Parathyroid adenoma (tissue), 2 donors: ENCODE data around the gene FAM193A.
"Not testable (repeated sequence)": the region's sequence is repeated elsewhere in the genome, so short reads cannot be mapped to it uniquely, and the experiment has no call there.

Source experiments
- H2AFZ ChIP-seq: fragments of 300-600 bp; sonication (generic); one replicate; pipeline ENCODE4 v1.7.0; 2017; ENCODE audit warnings: antibody characterized with exemption, mild to moderate bottlenecking
- H3K27ac ChIP-seq: fragments of 300-600 bp; sonication (generic); one replicate; pipeline ENCODE4 v1.7.0; 2017
- H3K27me3 ChIP-seq: fragments of 300-600 bp; sonication (generic); one replicate; pipeline ENCODE4 v1.7.0; 2017; ENCODE audit warnings: low read length; ENCODE audit not compliant: control insufficient read depth, insufficient read depth
- H3K36me3 ChIP-seq: fragments of 300-600 bp; sonication (generic); one replicate; pipeline ENCODE4 v1.7.0; 2017; ENCODE audit warnings: low read length; ENCODE audit not compliant: control insufficient read depth, insufficient read depth
- H3K4me1 ChIP-seq: fragments of 300-600 bp; sonication (generic); one replicate; pipeline ENCODE4 v1.7.0; 2017; ENCODE audit warnings: control low read depth
- H3K4me2 ChIP-seq: fragments of 300-600 bp; sonication (generic); one replicate; pipeline ENCODE4 v1.7.0; 2017; ENCODE audit warnings: low read length
- H3K4me3 ChIP-seq: fragments of 300-600 bp; sonication (generic); one replicate; pipeline ENCODE4 v1.7.0; 2017; ENCODE audit warnings: low read depth, low read length
- H3K79me2 ChIP-seq: fragments of 300-600 bp; sonication (generic); one replicate; pipeline ENCODE4 v1.7.0; 2017; ENCODE audit warnings: control low read depth
- H3K9ac ChIP-seq: fragments of 300-600 bp; sonication (generic); one replicate; pipeline ENCODE4 v1.7.0; 2017; ENCODE audit warnings: mild to moderate bottlenecking
- H3K9me3 ChIP-seq: fragments of 300-600 bp; sonication (generic); one replicate; pipeline ENCODE4 v1.7.0; 2017; ENCODE audit warnings: low read length; ENCODE audit not compliant: control insufficient read depth
- TF ChIP-seq, protein P1 (sequence below): fragments of 300-600 bp; sonication (generic); IDR thresholded peaks from one replicate; pipeline ENCODE4 v1.7.0; 2017; ENCODE audit warnings: antibody characterized with exemption, mild to moderate bottlenecking
- donor health status: primary hyperparathyroidism.

The FAM193A gene

DNA sequence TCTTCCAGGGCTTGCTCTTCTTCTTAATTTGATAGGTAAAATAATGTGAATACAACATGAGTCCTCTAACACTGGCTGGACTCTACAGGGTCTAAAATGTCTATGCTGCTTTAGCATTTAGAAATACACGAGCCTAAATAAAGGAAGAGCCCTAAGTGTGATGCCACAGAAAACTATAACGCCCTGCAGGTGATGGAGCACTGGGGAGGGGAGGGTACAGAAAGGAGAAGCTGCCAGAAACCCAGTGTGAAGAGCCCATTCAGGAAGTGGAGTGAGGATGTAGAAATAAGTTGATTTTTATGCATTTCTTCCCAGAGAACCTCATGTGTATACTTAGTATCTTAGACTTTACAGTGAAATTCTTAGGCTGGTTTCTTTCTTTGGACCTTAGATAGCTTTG is 136.3 kb downstream of the FAM193A start:
- Histone ChIP-seq H3K4me2 (no peak overlapping the region), H3K79me2 (no peaks in the 10 kb centered on the region), H3K9me3 (no peaks in the 10 kb centered on the region), H2AFZ (no peak overlapping the region), H3K4me3 (no peak overlapping the region), H3K9ac (no peak overlapping the region), H3K36me3 (no peaks in the 10 kb centered on the region), H3K27me3 (no peaks in the 10 kb centered on the region), H3K4me1 (no peaks in the 10 kb centered on the region), H3K27ac (no peak overlapping the region)
- TF ChIP-seq, protein P1, sequence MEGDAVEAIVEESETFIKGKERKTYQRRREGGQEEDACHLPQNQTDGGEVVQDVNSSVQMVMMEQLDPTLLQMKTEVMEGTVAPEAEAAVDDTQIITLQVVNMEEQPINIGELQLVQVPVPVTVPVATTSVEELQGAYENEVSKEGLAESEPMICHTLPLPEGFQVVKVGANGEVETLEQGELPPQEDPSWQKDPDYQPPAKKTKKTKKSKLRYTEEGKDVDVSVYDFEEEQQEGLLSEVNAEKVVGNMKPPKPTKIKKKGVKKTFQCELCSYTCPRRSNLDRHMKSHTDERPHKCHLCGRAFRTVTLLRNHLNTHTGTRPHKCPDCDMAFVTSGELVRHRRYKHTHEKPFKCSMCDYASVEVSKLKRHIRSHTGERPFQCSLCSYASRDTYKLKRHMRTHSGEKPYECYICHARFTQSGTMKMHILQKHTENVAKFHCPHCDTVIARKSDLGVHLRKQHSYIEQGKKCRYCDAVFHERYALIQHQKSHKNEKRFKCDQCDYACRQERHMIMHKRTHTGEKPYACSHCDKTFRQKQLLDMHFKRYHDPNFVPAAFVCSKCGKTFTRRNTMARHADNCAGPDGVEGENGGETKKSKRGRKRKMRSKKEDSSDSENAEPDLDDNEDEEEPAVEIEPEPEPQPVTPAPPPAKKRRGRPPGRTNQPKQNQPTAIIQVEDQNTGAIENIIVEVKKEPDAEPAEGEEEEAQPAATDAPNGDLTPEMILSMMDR: no peak

GRCh38 chr4:2673157-2673556 is 136.7 kb downstream of the FAM193A start:
- H3K9ac ChIP-seq: no peak overlapping the region
- no peaks in the 10 kb centered on the region for H3K27me3 ChIP-seq
- H2AFZ ChIP-seq: no peak overlapping the region
- no peak overlapping the region for H3K27ac ChIP-seq
- H3K4me3 ChIP-seq: no peak overlapping the region
- no peaks in the 10 kb centered on the region for H3K36me3 ChIP-seq
- no peaks in the 10 kb centered on the region for H3K79me2 ChIP-seq
- TF ChIP-seq, protein P1: no peak
- no peaks in the 10 kb centered on the region for H3K4me1 ChIP-seq
- H3K9me3 ChIP-seq: no peaks in the 10 kb centered on the region
- H3K4me2 ChIP-seq: no peak overlapping the region

GRCh38 chr4:2679762-2680161 is 143.3 kb downstream of the FAM193A start:
- H3K4me2 ChIP-seq, H3K79me2 ChIP-seq, H3K9ac ChIP-seq, H3K4me1 ChIP-seq, H3K9me3 ChIP-seq, H3K36me3 ChIP-seq, H3K27ac ChIP-seq, H2AFZ ChIP-seq, H3K27me3 ChIP-seq, H3K4me3 ChIP-seq: not testable (repeated sequence)

DNA sequence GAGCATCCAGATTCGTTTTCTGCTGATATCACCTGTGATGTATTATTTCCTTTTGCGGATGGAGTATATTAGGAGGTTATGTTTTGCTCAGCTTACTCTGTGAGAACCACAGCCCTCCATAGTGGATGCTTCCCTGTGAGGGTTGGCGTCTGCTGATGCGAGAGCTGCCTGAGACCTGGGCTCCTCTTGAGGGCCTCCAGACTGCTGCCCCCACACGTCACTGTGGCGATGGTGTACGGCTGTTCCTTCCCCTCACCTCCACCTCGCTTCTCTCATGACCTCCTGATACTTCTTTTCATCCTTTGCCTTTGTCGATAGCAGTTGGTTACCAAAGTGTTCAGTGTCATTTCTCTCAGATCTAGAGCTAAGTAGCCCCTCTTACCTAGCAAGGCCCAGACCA is 148.0 kb downstream of the FAM193A start:
- no peak overlapping the region for H3K27ac ChIP-seq
- no peaks in the 10 kb centered on the region for H3K9me3 ChIP-seq
- TF ChIP-seq, protein P1: no peak
- peaks cover 4% of the 10 kb centered on the region for H3K79me2 ChIP-seq
- H3K4me1 ChIP-seq: no peaks in the 10 kb centered on the region
- H3K4me2 ChIP-seq: no peak overlapping the region
- H3K9ac ChIP-seq: no peak overlapping the region
- H2AFZ ChIP-seq: no peak overlapping the region
- H3K4me3 ChIP-seq: no peak overlapping the region
- H3K27me3 ChIP-seq: no peaks in the 10 kb centered on the region
- no peaks in the 10 kb centered on the region for H3K36me3 ChIP-seq

- H2AFZ ChIP-seq: no peak overlapping the region
- peaks cover 4% of the 10 kb centered on the region for H3K79me2 ChIP-seq
- no peak overlapping the region for H3K4me3 ChIP-seq
- H3K36me3 ChIP-seq: no peaks in the 10 kb centered on the region
- no peaks in the 10 kb centered on the region for H3K9me3 ChIP-seq
- no peak overlapping the region for H3K4me2 ChIP-seq
- H3K9ac ChIP-seq: no peak overlapping the region
- H3K27me3 ChIP-seq: no peaks in the 10 kb centered on the region
- TF ChIP-seq, protein P1: no peak
- H3K27ac ChIP-seq: no peak overlapping the region
- no peaks in the 10 kb centered on the region for H3K4me1 ChIP-seq
Observed at GRCh38 chr4:2685541-2685940, 149.1 kb downstream of the FAM193A start.
